HG03571 (cell line): ENCODE measurements around the gene PLD6.
"Not testable (repeated sequence)": the region's sequence is repeated elsewhere in the genome, so short reads cannot be mapped to it uniquely, and the experiment has no call there.

Experiments used
- ATAC-seq: cut with Tn5 transposase; IDR thresholded peaks from one replicate; pipeline ENCODE4 v1.9.1; 2021; ENCODE audit not compliant: unreplicated experiment

The PLD6 gene

DNA sequence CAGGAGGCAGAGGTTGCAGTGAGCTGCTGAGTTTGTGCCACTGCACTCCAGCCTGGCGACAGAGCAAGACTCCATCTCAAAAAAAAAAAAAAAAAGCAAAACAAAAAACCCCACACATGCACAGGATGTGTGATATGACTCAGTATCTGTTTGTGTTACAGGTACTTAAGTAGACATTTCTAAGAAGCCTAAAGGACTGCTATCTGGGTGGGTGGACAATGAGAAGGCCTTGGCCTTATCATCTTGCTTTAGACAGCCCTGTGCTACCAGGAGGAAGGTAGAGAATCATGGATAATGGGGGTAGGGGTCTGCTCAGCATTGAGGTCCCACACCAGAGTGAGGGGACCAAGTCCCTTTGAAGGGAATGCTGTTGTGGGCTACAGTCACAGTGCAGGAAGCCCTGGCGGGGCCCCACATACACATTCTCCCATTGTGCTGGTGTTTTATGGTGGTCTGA is 26.7 kb downstream of the PLD6 start:
- no peak for ATAC-seq

DNA sequence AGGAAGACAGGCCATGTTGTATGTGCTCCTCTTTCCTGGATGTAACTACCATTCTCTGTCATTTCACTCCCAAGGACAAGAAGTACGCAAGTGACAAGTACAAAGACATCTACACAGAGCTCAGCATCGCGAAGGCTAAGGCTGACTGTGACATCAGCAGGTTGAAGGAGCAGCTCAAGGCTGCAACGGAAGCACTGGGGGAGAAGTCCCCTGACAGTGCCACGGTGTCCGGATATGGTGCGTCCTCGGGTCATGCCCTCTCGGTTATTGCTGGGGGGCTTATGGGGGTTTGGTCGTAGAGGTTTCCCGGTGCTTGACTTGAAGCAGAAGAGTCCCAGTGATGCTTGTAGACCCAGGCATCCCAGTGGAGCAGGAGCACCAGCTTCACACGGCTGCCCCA is 29.0 kb downstream of the PLD6 start:
- ATAC-seq, result no peak

DNA sequence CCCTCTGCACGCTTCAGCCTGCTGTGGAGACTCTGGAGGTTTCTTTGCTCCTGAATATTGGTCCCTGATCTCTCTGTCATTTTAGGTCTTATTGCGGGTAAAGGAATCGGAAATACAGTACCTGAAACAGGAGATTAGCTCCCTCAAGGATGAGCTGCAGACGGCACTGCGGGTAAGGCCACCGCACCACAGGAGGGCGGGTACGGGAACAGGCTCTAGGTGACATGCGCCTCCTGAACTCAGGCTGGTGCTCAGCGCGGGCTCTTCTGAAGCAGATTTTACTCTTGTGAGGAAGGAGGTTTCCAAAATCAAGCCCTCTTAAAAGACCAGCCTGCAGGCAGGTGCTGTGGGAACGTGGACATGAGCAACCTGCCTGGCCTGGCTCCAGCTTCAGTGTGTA is 29.8 kb downstream of the PLD6 start:
- ATAC-seq, result no peak

DNA sequence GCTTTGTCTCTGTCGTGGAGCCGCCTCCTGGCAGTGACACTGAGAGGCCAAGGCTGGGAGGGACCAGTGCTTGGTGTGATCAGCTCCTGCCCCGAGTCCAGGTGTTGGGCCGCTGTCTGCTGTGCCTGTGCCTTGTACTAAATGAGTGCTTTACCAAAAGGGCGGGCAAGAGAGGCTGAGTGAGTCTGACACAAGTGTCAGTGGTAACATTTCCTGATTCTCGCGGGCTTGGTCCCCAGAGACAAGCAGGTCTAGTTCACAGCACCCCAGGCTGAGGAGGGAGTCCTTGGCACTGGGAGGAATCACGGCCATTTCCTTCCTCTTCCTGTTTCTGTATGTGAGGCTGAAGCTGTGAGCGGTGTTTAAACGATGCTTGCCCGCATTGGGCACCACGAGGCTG is 30.2 kb downstream of the PLD6 start:
- ATAC-seq, result no peak

DNA sequence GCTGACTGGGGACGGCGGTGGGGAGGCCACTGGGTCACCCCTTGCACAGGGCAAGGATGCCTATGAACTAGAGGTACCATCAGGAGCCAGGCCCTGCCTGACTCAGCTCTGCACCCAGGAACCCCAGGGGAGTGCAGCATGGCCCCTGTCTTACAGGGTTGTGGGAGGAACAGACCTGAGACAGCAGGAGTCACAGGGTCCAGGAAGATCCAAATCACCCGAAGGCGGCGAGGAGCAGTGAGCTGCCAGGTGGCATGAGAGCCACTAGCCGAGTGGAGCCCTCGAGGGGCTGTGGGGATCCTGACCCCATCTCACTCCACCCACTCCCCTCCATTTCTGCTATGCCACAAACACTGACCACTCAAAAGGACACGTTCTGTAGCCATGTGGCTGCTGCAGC is 30.8 kb downstream of the PLD6 start:
- ATAC-seq, result no peak

DNA sequence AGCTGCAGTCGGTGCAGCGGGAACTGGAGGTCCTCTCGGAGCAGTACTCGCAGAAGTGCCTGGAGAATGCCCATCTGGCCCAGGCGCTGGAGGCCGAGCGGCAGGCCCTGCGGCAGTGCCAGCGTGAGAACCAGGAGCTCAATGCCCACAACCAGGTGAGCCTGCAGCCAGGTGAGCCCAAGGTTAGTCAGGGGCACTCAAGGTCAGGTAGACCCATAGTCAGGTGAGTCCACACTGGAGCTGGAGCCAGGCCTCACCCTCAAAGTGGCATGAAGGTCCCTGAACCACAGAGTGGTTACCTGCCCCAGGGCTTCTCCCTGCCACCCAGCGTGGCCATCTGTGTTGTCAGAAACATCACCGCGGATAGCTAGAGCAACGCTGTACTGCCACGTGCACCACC is 32.2 kb downstream of the PLD6 start:
- no peak for ATAC-seq

DNA sequence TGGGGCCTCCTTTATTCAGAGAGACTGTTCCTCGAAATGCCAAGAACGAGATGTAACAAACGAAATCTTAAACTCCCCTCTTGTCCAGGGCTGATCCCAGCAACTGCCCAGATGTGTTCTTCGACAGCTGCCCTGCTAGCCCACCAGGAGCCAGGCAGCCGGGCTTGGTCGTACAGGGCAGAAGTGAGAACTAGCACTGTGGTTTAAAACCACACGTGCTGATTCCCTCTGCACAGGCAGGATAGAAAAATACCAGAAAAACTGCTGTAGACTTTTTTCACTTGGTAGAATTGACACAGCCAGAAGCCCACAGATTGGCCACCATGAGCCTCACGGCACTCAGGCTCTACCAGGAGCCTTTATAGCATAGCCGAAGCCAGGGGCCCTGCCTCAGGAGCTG is 33.1 kb downstream of the PLD6 start:
- ATAC-seq, result no peak

DNA sequence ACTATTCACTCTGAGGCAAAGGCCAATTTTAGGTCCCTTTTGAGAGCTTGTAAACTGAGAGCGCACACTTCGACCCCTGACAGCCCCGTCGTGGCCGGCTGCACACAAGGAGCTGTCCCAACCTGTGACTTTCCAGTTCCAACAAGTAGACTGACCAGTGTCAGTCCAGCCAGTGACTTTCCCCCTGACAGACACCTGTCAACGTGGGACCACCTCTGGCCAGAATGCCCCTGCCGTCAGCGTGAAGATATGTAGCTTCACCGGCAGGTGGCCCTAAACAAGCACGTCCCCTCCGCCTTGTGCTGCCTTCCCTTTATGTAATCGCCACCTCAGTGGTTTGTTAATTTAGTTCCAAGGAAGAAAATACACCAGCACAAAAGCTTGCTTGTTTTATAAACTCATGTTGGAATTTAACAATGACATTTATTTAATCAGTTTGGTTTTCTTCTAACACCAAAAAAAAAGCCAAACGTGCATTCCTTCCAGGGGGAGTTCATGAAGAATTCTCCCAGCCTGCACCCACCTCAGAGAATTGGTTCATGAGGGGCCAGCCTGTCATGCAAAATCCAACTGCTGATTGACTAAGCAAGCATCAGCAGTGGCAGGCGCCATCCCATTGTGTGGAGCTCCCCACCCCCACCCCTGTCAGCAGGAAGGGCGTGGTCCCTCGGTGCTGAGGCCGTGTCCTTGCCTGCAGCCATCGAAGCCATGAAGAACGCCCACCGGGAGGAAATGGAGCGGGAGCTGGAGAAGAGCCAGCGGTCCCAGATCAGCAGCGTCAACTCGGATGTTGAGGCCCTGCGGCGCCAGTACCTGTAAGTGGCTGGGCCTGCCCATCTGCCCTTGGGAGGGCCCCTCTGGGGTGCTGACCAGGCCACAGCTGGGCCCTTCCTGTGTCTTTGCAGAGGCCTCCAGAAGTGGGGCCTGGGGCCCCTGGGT is 33.9 kb downstream of the PLD6 start:
- no peak for ATAC-seq

DNA sequence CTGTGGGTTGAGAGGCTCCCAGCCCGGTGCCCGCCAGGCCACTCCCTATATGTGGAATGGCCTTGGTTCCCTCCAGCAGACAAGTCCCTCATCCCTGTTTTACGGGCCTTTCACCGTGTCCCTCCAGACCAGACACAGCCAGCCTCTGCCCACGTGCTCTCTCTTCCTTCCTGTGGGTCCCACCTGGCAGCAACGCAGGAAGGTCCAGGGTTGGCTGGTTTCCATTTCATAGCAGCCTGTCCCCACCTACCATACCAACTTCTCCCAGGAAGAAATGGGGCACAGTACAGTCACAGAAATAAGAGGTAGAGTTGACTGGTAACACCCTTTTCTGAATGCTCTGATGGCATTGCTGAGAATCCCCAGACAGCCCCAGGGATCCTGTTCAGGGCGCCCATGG is 34.9 kb downstream of the PLD6 start:
- ATAC-seq, result no peak

DNA sequence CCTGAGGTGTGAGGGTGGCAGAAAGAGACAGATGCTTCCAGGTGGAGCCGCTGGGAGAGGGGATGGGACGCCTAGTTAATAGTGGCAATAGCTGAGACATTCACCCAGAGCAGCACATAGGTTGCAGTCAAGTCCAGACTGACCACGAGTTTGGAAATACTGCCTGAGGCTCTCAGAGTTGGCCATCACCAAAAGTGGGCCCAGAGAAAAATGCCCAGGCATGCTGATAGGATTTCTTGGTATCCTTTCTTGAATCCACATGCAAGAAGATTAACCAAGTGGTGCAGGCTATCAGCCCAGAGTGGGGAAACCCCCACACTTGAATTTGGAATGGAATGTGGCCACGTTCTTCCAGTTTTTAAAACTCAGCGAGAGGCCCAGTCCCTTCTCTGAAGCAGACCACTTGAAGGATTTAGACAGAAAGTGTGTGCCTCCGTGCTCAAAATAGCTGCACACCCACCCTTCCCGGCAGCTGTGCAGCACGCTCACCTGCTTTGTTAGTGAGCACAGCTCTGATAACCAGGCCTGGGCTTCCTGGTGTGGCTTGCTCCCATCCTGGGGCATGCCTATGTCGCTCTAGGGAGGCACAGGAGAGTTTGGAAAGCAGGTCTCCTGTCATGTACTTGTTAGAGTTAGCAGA is 35.7 kb downstream of the PLD6 start:
- no peak for ATAC-seq

DNA sequence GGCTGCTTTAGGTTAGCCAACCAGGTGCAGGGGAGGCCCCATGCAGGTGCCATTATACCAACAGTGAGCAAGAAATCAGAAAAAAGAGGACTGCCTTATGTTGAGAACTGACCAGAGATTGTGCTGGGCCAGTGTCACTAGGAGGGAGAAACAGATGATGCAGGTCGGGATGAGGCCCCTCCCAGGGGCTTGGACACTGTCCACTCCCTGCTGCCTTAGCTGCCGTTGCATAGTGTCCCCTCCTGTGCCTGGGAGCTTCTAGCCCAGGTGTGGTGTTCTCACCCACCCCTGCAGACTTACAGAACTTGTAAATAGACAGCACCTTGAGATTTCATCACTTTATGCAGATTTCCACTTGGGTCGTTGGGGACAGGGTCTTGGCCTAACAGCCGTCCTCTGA is 36.7 kb downstream of the PLD6 start:
- no peak for ATAC-seq

DNA sequence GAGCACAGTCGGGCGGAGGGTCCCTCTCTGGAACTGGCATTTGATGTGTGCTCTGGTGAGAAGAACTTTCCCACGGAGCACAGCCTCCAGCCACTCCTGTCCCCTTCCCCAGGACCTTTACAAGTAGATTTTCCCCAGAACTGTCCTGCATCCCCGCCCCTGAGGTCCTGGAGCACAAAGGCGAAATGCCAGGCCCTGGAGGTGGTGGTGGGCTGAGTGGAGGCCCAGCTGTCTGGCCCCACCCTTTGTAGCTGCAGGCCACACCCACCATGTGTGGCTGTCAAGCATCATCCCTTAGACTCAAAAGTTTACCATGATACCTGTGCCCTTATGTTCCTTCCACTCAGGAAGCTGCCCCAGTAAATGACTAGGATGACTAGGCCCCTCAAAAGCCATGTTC is 37.7 kb downstream of the PLD6 start:
- no peak for ATAC-seq

DNA sequence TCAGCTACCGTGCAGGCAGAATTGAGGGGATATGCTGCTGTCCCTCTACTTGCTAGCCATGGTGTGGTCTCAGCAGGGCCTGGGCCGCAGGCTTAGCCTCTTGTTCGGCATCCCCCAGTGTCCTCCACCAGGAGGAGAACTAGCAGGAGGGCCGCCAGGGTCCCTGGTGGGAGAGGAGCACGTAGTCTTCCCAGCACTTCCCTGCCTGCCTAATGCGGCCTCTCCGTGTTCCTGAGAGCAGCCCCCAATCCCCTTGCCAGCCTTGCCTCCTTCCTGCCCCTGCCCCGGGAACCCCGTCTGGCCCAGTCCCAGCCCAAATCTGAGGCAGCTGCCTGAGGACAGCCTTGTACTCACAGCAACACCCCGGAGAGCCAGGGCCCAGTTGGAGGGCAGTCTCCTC is 38.1 kb downstream of the PLD6 start:
- no peak for ATAC-seq

DNA sequence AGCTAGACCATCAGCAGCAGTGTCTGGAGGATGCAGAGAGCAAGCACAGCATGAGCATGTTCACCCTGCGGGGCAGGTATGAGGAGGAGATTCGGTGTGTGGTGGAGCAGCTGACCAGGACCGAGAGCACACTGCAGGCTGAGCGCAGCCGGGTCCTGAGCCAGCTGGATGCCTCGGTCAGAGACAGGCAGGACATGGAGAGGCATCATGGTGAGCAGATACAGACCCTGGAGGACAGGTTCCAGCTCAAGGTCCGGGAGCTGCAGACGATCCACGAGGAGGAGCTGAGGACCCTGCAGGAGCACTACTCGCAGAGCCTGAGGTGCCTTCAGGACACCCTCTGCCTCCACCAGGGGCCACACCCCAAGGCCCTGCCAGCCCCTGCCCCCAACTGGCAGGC is 38.8 kb downstream of the PLD6 start:
- no peak for ATAC-seq

DNA sequence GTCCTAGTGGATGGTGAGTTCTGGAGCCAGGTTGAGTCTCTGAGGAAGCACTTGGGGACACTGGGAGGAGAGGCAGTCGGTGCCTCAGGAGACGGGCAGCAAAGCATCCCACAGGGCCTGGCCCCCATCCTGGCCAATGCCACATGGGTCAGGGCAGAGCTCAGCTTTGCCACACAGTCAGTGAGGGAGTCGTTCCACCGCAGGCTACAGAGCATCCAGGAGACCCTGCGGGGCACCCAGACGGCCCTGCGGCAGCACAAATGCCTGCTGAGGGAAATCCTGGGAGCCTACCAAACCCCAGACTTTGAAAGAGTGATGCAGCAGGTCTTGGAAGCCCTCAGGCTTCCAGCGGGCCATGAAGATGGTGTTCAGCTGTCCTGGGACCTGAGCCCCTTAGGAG is 39.7 kb downstream of the PLD6 start:
- ATAC-seq, result no peak

DNA sequence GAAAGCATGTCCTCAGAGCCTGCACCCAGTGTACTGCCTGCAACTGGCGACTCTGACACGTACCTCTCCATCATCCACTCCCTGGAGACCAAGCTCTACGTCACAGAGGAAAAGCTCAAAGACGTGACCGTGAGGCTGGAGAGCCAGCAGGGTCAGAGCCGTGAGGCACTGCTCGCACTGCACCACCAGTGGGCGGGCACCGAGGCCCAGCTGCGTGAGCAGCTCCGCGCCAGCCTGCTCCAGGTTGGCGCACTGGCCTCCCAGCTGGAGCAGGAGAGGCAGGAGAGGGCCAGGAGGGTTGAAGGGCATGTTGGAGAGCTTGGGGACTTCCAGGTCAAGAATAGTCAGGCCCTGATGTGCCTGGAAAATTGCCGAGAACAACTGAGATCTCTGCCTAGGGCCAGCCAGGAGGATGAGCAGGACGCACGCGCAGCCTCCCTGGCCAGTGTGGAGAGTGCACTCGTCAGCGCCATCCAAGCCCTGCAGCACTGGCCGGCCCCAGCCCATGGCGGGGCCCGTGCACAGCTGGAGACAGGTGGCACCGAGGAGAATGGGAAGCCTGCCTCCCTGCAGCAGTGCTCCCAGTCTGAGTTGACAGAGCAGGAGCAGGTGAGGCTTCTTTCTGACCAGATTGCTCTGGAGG is 40.3 kb downstream of the PLD6 start:
- no peak for ATAC-seq

DNA sequence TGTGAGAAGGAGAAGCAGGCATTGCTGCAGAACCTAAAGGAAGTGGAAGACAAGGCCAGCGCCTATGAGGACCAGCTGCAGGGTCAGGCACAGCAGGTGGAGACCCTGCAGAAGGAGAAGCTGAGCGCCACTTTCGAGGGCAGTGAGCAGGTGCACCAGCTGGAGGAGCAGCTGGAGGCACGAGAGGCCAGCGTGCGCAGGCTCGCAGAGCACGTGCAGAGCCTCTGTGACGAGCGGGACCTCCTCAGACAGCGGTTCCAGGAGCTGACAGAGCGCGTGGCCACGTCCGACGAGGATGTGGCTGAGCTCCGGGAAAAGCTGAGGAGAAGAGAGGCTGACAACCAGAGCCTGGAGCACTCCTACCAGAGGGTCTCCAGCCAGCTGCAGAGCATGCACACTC is 41.5 kb downstream of the PLD6 start:
- no peak for ATAC-seq

DNA sequence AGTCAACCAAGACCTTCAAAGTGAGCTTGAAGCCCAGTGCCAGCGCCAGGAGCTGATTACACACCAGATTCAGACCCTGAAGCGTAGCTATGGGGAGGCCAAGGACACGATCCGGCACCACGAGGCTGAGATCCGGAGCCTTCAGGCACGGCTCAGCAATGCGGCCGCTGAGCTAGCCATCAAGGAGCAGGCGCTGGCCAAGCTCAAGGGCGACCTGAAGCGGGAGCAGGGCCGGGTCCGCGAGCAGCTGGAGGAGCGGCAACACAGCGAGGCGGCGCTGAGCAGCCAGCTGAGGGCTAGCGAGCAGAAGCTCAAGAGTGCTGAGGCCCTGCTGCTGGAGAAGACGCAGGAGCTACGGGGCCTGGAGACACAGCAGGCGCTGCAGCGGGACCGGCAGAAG is 42.0 kb downstream of the PLD6 start:
- no peak for ATAC-seq

DNA sequence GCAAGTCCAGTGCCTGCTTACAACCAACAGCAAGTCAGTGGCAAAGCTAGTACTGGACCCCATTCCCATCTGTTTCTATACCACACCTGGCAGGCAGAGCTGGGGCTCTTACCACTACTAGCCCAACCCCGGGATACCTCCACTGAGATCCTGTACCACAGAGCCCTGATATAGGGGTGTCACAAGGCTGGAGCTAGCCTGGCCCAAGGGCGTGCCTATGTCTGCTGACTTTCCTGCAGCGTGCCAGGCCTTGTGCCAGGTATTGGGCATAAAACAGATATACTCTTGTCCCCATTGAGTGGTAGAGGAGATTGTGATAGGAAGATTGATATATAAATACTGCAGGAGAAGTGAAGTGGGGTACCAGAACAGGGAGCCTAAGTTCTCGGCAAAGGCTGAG is 44.4 kb downstream of the PLD6 start:
- no peak for ATAC-seq

DNA sequence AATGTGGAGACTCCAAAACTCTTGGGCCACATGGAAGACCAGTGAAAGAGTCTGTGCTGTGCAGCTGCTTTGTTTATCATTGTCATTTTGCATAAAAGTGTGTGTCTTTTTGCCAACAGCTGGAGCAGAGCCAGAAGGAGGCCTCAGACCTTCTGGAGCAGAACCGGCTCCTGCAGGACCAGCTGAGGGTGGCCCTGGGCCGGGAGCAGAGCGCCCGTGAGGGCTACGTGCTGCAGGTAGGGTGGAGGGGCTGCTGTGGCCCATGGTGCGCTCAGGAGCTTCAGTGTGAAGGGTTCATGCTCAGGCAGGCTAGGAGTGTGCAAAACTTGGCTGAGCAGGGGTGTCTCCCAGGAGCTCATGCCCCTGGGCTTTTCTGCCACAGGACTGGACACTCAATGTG is 45.0 kb downstream of the PLD6 start:
- ATAC-seq, result no peak

DNA sequence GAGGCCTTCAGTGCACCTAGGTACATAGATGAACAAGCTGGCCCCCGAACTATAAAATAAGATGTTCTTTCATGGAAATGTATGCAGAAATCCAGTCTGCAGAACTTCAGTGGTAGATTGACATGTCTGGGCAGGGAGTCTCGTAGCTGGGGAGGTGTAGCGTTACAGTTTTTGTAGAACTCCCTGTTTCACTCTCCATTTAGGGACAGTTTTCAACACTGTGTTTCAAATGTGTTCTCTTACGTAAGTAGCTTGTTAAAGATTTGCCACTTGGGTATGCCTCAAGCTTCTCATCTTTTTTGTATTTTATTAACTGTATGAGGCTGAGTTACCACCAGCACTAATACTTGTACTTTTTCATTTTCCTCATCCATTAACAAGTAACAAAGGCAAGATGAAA is 46.6 kb downstream of the PLD6 start:
- no peak for ATAC-seq

DNA sequence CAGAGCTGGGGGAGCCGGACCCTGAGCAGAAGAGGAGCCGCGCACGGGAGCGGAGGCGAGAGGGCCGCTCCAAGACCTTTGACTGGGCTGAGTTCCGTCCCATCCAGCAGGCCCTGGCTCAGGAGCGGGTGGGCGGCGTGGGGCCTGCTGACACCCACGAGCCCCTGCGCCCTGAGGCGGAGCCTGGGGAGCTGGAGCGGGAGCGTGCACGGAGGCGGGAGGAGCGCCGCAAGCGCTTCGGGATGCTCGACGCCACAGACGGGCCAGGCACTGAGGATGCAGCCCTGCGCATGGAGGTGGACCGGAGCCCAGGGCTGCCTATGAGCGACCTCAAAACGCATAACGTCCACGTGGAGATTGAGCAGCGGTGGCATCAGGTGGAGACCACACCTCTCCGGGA is 47.6 kb downstream of the PLD6 start:
- not testable (repeated sequence) for ATAC-seq
